Measurements from ENCODE around the gene RTP1.

GRCh38 chr3:187243933-187244524, 46.7 kb downstream of the RTP1 start:
- TF ChIP-seq CTCF (IDR thresholded peaks at IDR 0.05) (no peak), EZH2 (IDR thresholded peaks at IDR 0.05) (no peak), EZH2phosphoT487 (IDR thresholded peaks at IDR 0.05) (no peak)
